ENCODE results near the gene DCDC2.
"Not testable (repeated sequence)": the region's sequence is repeated elsewhere in the genome, so short reads cannot be mapped to it uniquely, and the experiment has no call there.

DCDC2 gene

GRCh38 chr6:24273096-24273870 is 84.6 kb downstream of the DCDC2 start:
- DNase-seq (ENCODE audit: low read depth in 2 of 3, low spot score in 1 of 3): no peak

GRCh38 chr6:24272553-24272952 is 85.3 kb downstream of the DCDC2 start:
- no peak for DNase-seq (ENCODE audit: low read depth in 2 of 3, low spot score in 1 of 3)

- DNase-seq (ENCODE audit: low read depth in 2 of 3, low spot score in 1 of 3): no peak
These were observed 85.7 kb downstream of the DCDC2 start for GRCh38 chr6:24272148-24272547.

GRCh38 chr6:24270011-24270410 is 87.8 kb downstream of the DCDC2 start:
- no peak for DNase-seq (ENCODE audit: low read depth in 2 of 3, low spot score in 1 of 3)

- not testable (repeated sequence) for DNase-seq (ENCODE audit: low read depth in 2 of 3, low spot score in 1 of 3)
These were observed 99.6 kb downstream of the DCDC2 start for GRCh38 chr6:24258214-24258613.

GRCh38 chr6:24257282-24257681 is 100.6 kb downstream of the DCDC2 start:
- DNase-seq (ENCODE audit: low read depth in 2 of 3, low spot score in 1 of 3): no peak

- no peak for DNase-seq (ENCODE audit: low read depth in 2 of 3, low spot score in 1 of 3)
These were observed 102.2 kb downstream of the DCDC2 start for GRCh38 chr6:24255676-24256075.

GRCh38 chr6:24253360-24253759 is 104.5 kb downstream of the DCDC2 start:
- no peak for DNase-seq (ENCODE audit: low read depth in 2 of 3, low spot score in 1 of 3)

GRCh38 chr6:24252280-24252679 is 105.6 kb downstream of the DCDC2 start:
- DNase-seq (ENCODE audit: low read depth in 2 of 3, low spot score in 1 of 3): no peak

- no peak for DNase-seq (ENCODE audit: low read depth in 2 of 3, low spot score in 1 of 3)
These were observed 106.5 kb downstream of the DCDC2 start for GRCh38 chr6:24251339-24251738.

- no peak for DNase-seq (ENCODE audit: low read depth in 2 of 3, low spot score in 1 of 3)
These were observed 107.9 kb downstream of the DCDC2 start for GRCh38 chr6:24249926-24250325.

- DNase-seq (ENCODE audit: low read depth in 2 of 3, low spot score in 1 of 3): no peak
These were observed 112.6 kb downstream of the DCDC2 start for GRCh38 chr6:24245275-24245674.

GRCh38 chr6:24242924-24243323 is 114.9 kb downstream of the DCDC2 start:
- no peak for DNase-seq (ENCODE audit: low read depth in 2 of 3, low spot score in 1 of 3)

- not testable (repeated sequence) for DNase-seq (ENCODE audit: low read depth in 2 of 3, low spot score in 1 of 3)
These were observed 116.1 kb downstream of the DCDC2 start for GRCh38 chr6:24241779-24242178.

- DNase-seq (ENCODE audit: low read depth in 2 of 3, low spot score in 1 of 3): no peak
These were observed 116.9 kb downstream of the DCDC2 start for GRCh38 chr6:24240943-24241342.

GRCh38 chr6:24240380-24240928 is 117.4 kb downstream of the DCDC2 start:
- DNase-seq (ENCODE audit: low read depth in 2 of 3, low spot score in 1 of 3): no peak

- no peak for DNase-seq (ENCODE audit: low read depth in 2 of 3, low spot score in 1 of 3)
These were observed 119.2 kb downstream of the DCDC2 start for GRCh38 chr6:24238700-24239099.

- not testable (repeated sequence) for DNase-seq (ENCODE audit: low read depth in 2 of 3, low spot score in 1 of 3)
These were observed 121.1 kb downstream of the DCDC2 start for GRCh38 chr6:24236779-24237178.

GRCh38 chr6:24233813-24234442 is 123.9 kb downstream of the DCDC2 start:
- no peak for DNase-seq (ENCODE audit: low read depth in 2 of 3, low spot score in 1 of 3)

GRCh38 chr6:24231438-24231977 is 126.4 kb downstream of the DCDC2 start:
- DNase-seq (ENCODE audit: low read depth in 2 of 3, low spot score in 1 of 3): no peak

GRCh38 chr6:24229696-24230405 is 128.0 kb downstream of the DCDC2 start:
- DNase-seq (ENCODE audit: low read depth in 2 of 3, low spot score in 1 of 3): no peak

All from stimulated activated CD4-positive, alpha-beta T cell treated with anti-CD3 and anti-CD28 coated beads, Interleukin-12 subunit alpha, Interleukin-12 subunit beta, amount 100 ng/mL, for 48 hours (primary cell).